WI38 (cell line): Measurements from ENCODE around the gene IL1RAPL1.

Source experiments
- H3K4me3 ChIP-seq: 2 replicates; pipeline ENCODE4 v1.5.1; 2011; ENCODE audit warnings: low read depth, mild to moderate bottlenecking, control low read depth, low read length
- CTCF ChIP-seq: IDR thresholded peaks from 2 replicates; pipeline ENCODE4 v1.5.1; 2012; ENCODE audit warnings: low read depth, mild to moderate bottlenecking, control low read depth, low read length

Gene IL1RAPL1

GRCh38 chrX:29388509-29388908 lies 801.3 kb downstream of the IL1RAPL1 start:
- H3K4me3 ChIP-seq: no peak overlapping the region
- no peak for TF ChIP-seq CTCF

- no peak overlapping the region for H3K4me3 ChIP-seq
- no peak for TF ChIP-seq CTCF
These were observed 810.3 kb downstream of the IL1RAPL1 start for GRCh38 chrX:29397506-29397905.

- TF ChIP-seq CTCF: no peak
- H3K4me3 ChIP-seq: no peak overlapping the region
These were observed 820.1 kb downstream of the IL1RAPL1 start for GRCh38 chrX:29407357-29407756.

GRCh38 chrX:29419774-29420553 lies 832.7 kb downstream of the IL1RAPL1 start:
- no peak for TF ChIP-seq CTCF
- no peak overlapping the region for H3K4me3 ChIP-seq

- H3K4me3 ChIP-seq: no peak overlapping the region
- TF ChIP-seq CTCF: no peak
These were observed 834.8 kb downstream of the IL1RAPL1 start for GRCh38 chrX:29422034-29422433.

GRCh38 chrX:29431895-29432294 lies 844.6 kb downstream of the IL1RAPL1 start:
- TF ChIP-seq CTCF: no peak
- H3K4me3 ChIP-seq: no peak overlapping the region

GRCh38 chrX:29432534-29432933 lies 845.3 kb downstream of the IL1RAPL1 start:
- H3K4me3 ChIP-seq: no peak overlapping the region
- no peak for TF ChIP-seq CTCF
